Stimulated activated CD8-positive, alpha-beta memory T cell treated with anti-CD3 and anti-CD28 coated beads, Interleukin-12 subunit alpha, Interleukin-12 subunit beta, amount 100 ng/mL, for 1 hour (primary cell): ENCODE data around the gene HIF1A.
"Not testable (repeated sequence)": the region's sequence is repeated elsewhere in the genome, so short reads cannot be mapped to it uniquely, and the experiment has no call there.

Experiments used
- DNase-seq: peaks from one replicate; pipeline ENCODE4 v3.0.0-alpha.2; 2020; ENCODE audit warnings: low read depth

Gene HIF1A

GRCh38 chr14:61749264-61749663, 54.0 kb downstream of the HIF1A start:
- DNase-seq, result no peak

GRCh38 chr14:61749867-61750266, 54.6 kb downstream of the HIF1A start:
- DNase-seq, result no peak

- peak; percentile 58 for DNase-seq
Measured at GRCh38 chr14:61750708-61751474, 55.6 kb downstream of the HIF1A start.

GRCh38 chr14:61751475-61751989, 56.2 kb downstream of the HIF1A start:
- no peak for DNase-seq

- DNase-seq, result no peak
Measured at GRCh38 chr14:61752626-61753025, 57.3 kb downstream of the HIF1A start.

- DNase-seq, result no peak
Measured at GRCh38 chr14:61753631-61754030, 58.3 kb downstream of the HIF1A start.

- DNase-seq, result no peak
Measured at GRCh38 chr14:61754627-61755381, 59.5 kb downstream of the HIF1A start.

- not testable (repeated sequence) for DNase-seq
Measured at GRCh38 chr14:61755382-61755742, 60.0 kb downstream of the HIF1A start.

GRCh38 chr14:61756135-61756534, 60.8 kb downstream of the HIF1A start:
- DNase-seq, result no peak

GRCh38 chr14:61759878-61760277, 64.6 kb downstream of the HIF1A start:
- no peak for DNase-seq

- no peak for DNase-seq
Measured at GRCh38 chr14:61761557-61761956, 66.2 kb downstream of the HIF1A start.

- peak; percentile 97 for DNase-seq
Measured at GRCh38 chr14:61761959-61762786, 66.9 kb downstream of the HIF1A start, which contains the start of gene SNAPC1. SNAPC1 (plus strand) TSS chr14:61762420; CDS start chr14:61762461, 41 bp downstream.

GRCh38 chr14:61764342-61765122, 69.2 kb downstream of the HIF1A start:
- DNase-seq, result no peak

- no peak for DNase-seq
Measured at GRCh38 chr14:61765225-61765943, 70.1 kb downstream of the HIF1A start.

- DNase-seq, result no peak
Measured at GRCh38 chr14:61766151-61766550, 70.8 kb downstream of the HIF1A start.

- DNase-seq, result no peak
Measured at GRCh38 chr14:61768240-61768639, 72.9 kb downstream of the HIF1A start.

GRCh38 chr14:61769893-61770292, 74.6 kb downstream of the HIF1A start:
- no peak for DNase-seq

- no peak for DNase-seq
Measured at GRCh38 chr14:61774861-61775260, 79.5 kb downstream of the HIF1A start.

GRCh38 chr14:61780125-61780524, 84.8 kb downstream of the HIF1A start:
- no peak for DNase-seq

- DNase-seq, result no peak
Measured at GRCh38 chr14:61797309-61797708, 102.0 kb downstream of the HIF1A start.
